Ammon's horn (tissue), 1 donor: Measurements from ENCODE around the gene ANGPT4.
A peak's percentile ranks its signal among the peaks of the same experiment; 100 is the strongest.
"Not testable (repeated sequence)": the region's sequence is repeated elsewhere in the genome, so short reads cannot be mapped to it uniquely, and the experiment has no call there.

Source experiments
- DNase-seq: peaks from one replicate; pipeline ENCODE4 v3.0.0-alpha.2; 2016; ENCODE audit warnings: low spot score

Gene ANGPT4

GRCh38 chr20:873875-874607, 42.1 kb downstream of the ANGPT4 start:
- DNase-seq = no peak

DNA sequence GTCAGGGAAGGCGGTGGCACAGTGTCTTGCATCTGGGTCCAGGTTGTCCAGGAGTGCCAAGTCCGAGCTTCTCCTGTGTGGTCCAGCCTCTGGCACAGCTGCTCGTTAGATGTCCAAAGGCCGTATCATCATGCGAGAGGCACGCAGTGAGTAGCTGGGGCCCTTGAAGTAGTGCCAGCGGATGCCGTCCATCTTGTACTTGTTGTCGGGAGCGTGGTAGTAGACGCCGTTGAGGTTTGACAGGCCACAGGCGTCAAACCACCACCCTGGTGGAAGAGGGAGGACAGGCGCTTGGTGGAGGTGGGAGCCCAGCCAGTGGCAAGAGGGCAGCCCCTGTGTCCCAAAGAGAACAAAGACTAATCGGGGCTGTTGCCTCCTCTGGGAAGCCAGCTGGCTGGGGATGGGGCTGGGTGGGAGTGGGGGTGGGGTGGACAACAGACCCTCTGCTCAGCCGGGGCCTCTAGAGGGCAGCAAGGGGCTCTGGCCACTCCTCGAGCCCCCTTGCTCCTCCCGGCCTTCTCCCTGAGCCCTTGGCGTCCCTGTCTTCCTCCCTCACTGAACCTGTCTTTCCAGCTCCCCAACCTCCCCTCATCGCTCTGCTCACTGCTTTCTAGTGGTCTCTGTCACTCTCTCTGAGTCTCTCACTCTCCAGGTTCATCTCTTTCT, 43.1 kb downstream of the ANGPT4 start:
- DNase-seq = no peak

GRCh38 chr20:871948-872347, 44.2 kb downstream of the ANGPT4 start:
- DNase-seq = no peak

GRCh38 chr20:871436-871835, 44.7 kb downstream of the ANGPT4 start:
- DNase-seq = no peak

- no peak for DNase-seq
Measured at GRCh38 chr20:870758-871157, 45.4 kb downstream of the ANGPT4 start.

DNA sequence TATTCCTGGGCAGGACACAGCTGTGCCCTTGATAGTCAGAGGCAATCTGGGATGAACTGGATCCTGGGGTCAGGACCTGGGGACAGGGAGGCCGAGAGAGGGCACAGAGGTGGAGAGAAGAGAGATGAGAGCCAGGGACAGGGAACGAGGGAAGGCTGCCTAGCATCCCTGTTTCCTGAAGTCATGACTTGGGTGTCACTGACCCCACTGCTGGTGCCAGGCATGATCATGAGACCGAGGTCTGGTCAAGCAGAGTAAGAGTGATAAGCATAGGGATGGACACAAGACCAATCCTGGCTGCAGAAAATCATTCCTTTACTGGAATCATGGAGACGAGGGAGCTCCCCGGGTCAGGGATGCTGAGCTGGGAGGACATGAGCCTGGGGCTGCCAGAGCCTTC, 46.5 kb downstream of the ANGPT4 start:
- no peak for DNase-seq

GRCh38 chr20:868279-868678, 47.9 kb downstream of the ANGPT4 start:
- DNase-seq = peak; percentile 28

GRCh38 chr20:865440-865839, 50.7 kb downstream of the ANGPT4 start:
- no peak for DNase-seq

GRCh38 chr20:860891-861290, 55.2 kb downstream of the ANGPT4 start:
- no peak for DNase-seq

- no peak for DNase-seq
Measured at GRCh38 chr20:859751-860231, 56.3 kb downstream of the ANGPT4 start.

DNA sequence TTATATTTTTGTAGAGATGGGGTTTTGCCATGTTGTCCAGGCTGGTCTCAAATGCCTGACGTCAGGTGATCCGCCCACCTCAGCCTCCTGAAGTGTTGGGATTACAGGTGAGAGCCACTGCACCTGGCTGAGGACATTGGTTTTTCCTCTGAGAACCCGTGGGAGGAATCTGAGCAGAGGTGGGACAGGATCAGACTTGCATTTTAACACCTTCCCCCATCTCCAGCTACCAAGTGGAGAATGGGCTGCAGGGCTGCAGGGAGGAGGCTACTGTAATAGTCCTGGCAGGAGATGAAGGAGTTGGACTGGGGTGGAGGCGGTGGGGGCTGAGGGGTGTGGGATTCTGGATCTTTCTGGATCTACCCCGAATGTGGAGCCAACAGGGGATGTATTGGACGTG, 58.1 kb downstream of the ANGPT4 start:
- DNase-seq = no peak

- DNase-seq = no peak
Measured at GRCh38 chr20:856361-856775, 59.8 kb downstream of the ANGPT4 start.

GRCh38 chr20:855466-856360, 60.4 kb downstream of the ANGPT4 start:
- no peak for DNase-seq

GRCh38 chr20:854601-855000, 61.5 kb downstream of the ANGPT4 start:
- no peak for DNase-seq

GRCh38 chr20:853406-853996, 62.6 kb downstream of the ANGPT4 start:
- DNase-seq = no peak

DNA sequence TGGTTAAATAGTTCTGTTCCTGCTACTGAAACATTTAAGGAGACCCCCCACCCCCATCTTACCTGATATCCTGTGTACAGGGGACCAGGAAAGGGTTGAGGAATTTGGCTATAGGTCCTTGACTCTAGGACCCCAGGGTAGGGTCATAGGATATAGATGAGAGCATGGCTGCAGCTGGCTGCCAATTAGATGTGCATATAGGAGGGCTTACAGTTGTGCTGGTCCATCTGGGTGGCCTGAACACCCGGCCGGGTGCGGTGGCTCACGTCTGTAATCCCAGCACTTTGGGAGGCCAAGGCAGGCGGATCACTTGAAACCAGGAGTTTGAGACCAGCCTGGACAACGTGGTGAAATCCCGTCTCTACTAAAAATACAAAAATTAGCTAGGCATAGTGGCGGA, 67.4 kb downstream of the ANGPT4 start:
- not testable (repeated sequence) for DNase-seq

DNA sequence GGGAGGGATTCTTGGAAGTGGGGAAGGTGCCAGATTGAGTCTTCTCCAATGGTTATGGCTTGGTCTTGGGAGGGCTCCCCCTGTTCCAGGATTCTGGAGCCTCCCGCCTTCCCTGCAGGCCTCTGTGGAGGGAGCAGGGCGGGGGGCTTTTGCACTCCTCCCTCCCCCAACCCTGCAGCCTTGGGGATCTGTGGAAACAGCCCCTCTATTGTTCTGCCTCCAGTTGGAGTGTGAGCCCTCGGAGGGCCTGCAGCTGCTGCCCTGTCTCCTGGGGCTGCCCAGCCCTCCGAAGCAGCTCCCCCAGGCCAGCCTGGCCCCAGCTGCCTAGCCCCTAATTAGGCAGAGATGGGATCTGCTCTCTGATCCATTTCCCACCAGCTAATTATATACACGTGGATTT, 67.9 kb downstream of the ANGPT4 start:
- no peak for DNase-seq

DNA sequence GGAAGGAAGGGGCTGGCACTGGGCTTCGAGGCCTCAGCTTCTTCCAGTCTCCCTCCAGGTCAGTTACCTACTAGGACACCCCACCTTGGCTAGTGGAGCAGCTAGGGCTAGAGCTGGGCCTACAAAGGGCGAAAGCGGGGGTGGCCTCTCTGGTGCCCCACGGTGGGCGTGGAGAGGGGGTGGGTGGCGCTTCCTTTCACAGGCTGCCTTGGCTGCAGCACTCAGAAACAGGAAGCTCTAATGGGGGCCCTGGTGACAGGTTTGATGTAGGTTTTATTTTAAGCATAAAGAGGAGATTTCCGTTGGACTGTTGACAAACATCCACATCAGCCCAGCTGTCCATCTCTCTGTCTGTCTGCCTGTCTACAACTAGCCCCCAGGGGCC, 69.2 kb downstream of the ANGPT4 start:
- peak; percentile 34 for DNase-seq

- DNase-seq = peak; percentile 42
Measured at GRCh38 chr20:845941-846893, 69.9 kb downstream of the ANGPT4 start.

DNA sequence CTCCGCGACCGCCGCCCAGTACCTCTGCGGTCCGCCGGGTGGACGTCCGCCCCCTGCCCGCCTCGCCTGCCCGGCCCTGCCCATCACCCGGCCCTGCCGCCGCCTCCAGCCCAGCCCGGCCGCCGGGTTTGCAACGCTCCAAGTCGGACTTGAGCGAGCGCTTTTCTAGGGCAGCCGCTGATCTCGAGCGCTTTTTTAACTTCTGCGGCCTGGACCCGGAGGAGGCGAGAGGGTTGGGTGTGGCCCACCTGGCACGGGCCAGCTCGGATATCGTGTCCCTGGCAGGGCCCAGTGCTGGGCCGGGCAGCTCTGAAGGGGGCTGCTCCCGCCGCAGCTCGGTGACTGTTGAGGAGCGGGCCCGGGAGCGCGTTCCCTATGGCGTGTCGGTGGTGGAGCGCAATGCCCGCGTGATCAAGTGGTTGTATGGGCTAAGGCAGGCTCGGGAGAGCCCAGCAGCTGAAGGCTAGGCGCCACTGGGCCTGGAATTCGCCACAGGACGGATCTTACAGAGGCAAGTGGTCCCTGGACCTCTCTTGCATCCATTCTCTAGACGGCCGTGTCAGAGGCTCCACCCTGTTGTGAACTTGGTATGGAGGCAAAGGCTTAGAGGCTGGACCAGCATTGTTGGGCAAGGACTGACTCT, 70.8 kb downstream of the ANGPT4 start:
- no peak for DNase-seq
